Astrocyte of the hippocampus (primary cell): Measurements from ENCODE around the gene FAM114A2.
"Not testable (repeated sequence)": the region's sequence is repeated elsewhere in the genome, so short reads cannot be mapped to it uniquely, and the experiment has no call there.

Source experiments
- DNase-seq: peaks from one replicate; pipeline ENCODE4 v3.0.0; 2011; ENCODE audit warnings: low read depth, low spot score

FAM114A2 gene

DNA sequence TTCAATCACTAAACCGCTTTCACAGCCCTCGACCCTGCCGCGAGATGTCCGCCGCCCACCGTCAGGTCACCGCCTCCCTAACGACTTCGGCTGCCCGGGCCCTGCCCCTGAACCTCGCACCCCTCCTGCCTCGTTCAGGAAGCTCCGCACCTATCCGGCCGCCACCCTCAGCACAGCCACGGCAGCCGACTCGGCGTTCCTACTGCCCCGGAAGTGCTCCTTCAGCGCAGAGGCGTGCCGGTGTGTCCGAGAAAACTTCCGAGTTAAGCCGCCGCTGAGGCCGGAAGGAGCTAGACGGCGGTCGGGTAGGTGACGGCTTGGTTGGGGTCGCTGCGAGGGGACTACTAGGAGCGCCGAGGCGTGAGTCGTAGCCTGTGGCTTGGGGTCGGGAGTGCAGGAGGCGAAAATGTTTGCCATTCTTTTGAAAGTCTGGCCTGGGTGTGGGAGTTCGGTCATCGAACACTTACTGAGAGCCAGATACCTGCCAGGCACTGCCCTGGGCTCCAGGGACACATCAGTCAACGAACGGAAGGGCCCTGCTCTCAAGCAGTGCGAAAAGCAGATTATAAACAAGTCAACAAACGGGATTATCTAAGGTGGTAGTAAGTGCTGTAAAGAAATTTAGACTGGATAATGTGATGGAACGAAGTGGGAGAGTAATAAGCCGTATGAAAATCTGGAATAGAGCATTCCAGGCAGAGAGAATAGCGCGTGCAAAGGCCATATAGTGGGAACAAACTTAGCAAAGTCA lies at the start of gene FAM114A2, which contains the start of gene MFAP3:
TSS of gene FAM114A2 (minus strand) at position 204 of the 751 bp plus-strand sequence. CDS start 3,957 bp downstream, outside the sequence.
TSS of gene MFAP3 (plus strand) at position 261 of the 751 bp plus-strand sequence. CDS start 10,756 bp downstream, outside the sequence.
- peak; percentile 93 for DNase-seq

DNA sequence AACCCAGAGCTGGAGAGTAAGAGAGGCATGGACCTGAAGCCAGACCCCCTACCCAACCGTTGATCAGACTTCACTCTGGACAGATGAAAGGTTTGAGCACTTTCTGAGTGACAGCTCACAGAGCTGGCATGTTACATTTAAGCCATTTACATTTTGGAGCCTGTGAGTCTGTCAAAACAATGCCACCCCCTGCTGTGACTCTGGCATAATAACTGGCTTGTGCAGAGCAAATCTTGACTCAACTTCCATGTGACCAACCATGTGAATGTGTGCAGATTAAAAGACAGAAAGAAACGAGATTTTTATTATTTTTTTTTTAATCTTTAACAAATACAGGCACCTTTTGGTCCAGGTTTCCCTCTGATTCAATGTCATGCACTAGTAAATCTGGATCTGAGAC lies 48.5 kb upstream of the FAM114A2 start:
- peak; percentile 90 for DNase-seq

DNA sequence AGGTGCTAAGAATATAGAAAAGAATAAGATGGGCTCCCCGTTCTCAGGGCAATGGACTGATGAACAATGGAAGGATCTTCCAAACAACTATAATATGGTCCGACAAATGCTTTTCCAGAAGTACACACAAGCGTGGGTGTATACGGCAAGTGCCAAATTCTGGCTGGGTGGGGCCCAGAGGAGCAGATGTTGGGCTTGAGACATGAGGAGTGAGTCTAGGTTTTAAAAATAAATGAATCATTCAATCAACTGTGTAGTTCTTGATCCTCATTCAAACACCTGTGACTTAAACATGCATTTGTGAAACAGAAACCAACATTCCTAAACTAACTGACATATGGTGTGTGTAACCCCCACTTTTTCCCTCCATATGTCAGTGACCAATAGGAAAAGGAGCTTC lies 47.9 kb upstream of the FAM114A2 start:
- no peak for DNase-seq

DNA sequence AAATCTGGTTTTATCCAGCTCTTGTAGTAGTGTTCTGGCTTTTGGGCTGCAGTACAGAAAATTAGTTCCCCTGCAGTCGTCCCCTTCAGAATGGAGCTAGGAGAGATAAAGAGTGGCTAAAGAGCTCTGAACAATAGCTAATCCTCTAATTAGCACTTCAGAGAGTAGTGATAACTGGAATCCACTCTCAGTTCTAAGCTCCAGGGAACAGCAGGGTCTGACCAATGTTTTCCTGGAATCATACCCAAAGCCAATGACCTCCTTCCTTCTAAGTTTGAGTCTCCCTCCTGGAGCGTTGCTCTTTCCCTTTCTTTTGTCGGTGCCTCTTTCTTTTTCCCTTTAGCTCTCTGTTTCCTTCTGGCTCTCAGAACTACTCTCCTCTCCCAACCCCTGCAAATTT lies 47.4 kb upstream of the FAM114A2 start:
- peak; percentile 46 for DNase-seq

DNA sequence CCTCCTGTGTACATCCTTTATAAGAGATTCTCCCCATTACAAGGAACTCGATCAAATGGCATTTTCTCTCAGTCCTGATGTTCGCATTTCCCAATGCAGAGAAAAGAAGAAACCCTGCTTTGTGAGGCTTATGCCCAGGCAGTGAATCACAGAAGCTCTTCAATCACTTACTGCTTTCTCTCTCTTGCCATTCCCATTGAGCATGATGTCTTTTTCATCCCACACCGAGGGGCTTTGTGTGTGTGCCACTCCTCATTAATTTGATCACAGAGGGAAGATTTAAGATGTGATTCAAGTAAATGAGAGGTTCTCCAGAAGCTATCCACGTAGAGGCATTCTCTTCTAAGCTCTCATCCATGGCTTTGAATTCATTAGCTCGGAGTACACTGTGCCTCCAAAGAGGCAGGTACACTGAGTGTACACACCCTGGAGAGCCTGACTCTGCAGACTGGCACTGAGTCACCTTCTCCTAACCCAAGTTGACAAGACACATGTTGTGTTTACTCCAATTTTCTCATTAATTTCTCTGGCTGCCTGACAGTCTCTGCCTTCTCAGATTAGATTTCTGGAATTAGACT lies 45.4 kb upstream of the FAM114A2 start:
- no peak for DNase-seq

DNA sequence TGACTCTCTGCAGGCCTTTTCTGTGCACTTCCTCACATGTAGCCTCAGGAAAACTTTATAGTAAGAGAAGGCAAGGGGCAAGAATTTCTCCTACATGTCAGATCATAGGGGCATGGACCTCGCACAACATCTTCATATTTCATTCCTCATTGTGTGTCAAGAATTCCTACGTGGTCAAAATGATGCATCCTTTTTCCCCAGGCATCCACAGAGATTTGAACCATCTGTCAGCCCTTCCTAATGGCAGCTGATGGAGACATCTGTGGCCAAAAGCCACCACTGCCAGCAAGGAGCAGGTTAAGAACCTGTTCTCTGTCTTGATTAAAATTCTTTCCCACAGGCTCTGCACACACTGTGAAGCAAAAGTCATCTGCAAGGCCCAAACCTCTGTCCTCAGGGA lies 42.5 kb upstream of the FAM114A2 start:
- DNase-seq = no peak

DNA sequence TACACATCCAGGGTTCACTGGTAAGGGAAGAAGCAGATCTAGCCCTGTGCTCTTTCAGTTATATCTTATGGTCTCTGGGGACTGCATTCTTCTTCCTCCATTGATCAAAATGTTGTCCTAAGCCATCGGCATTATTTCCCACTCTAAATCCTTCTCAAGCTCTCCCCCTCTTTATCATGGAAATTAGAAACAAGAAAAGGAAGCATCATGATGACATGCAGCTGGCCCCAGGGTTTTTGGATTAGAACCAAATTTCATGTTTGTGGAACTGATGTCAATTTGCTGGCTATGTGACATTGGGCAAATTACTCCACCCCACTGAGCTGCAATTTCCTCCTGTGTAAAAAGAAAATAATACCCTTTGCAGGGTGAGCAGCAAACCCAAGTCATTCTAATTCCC lies 39.6 kb upstream of the FAM114A2 start:
- peak; percentile 44 for DNase-seq

DNA sequence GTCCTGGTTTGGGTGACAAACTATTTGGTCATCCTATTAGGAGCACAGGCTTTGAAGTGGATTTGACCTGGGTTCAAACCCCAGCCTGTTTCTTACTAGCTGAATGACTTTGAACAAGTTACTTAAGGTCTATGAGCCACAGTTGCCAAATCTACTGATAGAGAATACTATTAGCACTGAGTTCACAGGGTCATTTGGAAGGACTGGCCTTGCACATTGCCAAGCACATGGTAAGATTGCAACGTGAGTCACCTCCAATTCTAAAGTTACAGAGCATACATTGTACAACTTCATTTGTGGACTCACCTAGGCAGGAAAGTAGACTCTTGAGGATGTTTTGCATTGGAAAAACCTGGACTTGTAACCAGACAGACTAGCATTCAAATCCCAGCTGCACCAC lies 39.0 kb upstream of the FAM114A2 start:
- peak; percentile 83 for DNase-seq

DNA sequence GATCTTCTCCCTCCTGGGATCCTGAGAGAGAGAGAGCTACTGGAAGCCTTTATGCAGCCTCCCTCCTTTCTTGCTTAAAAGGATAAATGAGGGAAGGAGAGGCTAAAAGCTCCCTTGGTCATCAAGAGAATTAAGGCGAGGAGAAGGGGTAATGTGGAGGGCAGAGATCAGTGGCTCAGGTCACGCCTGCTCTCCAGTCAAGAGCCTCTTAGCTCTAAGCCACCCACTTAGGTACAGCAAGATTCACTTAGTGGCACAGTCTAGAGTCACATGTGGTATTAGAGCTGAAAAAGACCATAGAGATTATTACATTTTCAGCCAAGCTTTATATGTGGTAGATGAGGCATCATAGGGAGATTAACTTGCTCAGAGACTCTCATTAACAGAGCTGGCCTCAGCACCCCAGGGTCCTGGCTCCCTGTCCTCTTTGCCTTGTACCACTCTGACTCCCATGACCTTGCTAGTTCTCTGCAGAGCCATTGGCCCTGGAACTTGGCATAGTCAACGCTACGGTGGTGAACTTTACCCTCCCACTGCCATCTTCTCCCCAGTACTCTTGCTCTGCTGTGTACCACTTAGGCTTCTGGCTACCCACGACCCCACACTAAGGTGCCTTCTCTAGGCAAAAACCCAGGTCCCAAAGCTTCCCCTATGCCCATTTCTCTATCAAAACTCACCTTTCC lies 37.7 kb upstream of the FAM114A2 start:
- no peak for DNase-seq

DNA sequence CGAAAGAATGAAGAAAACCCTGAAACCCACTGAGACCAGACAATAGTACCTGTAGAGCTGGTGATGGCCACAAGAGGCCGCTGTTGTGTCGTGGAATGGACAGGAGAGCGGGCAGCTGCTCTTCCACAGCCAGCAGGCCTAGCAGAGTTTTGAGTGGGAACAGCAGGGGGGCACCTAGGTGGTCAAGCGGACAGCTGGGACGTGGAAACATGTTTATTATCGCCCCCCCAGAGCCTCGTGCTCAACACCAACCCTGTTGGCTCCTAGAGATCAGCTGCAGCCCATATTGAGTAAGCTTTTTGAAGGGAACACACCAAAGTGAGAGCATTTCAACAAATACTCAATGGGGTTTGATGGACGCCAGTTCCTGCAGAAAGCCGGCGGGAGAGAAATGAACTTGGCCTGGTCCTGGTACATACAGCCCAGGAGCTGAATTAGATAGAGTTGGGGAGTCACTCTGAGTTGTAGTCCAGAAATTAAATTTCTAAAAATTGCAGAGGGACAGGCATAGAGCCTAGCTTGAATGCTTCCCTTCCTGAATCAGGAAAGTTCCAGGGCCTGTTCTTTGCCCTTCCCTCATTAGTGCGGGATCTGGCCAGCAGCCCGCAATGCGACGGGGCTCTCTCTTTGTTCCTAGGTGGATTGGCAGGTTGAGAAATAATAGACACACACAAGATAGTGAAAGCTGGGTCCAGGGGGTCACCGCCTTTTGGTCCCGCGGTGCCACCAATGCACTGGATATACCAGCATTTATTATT lies 33.9 kb upstream of the FAM114A2 start:
- DNase-seq = peak; percentile 89

DNA sequence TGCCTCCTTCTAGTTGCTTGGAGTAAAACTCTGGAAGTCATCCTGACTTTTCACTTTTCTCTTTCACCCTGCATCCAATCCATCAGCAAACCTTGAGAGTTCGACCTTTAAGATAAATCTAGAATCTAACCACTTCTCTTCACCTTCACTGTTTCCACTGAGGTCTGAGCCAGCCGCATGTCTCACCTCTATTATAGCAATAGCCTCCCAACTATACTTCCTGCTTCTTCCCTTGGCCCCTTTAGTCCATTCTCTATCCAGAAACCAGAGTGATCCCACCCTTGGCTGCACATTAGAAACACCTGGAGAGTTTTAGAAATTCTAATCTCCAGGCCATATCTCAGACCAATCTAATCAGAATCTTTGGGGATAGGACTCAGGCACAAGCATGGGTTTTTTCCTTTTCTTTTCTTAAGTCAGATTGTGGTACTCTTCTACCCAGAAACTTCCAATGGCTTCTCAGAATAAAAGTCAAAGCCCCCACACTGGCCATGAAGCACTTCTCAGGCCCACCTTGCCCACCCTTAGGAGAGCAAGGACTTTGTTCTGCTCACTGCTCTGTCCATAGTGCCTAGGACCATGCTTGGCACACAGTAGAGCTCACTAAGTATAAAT lies 33.2 kb upstream of the FAM114A2 start:
- DNase-seq = no peak

DNA sequence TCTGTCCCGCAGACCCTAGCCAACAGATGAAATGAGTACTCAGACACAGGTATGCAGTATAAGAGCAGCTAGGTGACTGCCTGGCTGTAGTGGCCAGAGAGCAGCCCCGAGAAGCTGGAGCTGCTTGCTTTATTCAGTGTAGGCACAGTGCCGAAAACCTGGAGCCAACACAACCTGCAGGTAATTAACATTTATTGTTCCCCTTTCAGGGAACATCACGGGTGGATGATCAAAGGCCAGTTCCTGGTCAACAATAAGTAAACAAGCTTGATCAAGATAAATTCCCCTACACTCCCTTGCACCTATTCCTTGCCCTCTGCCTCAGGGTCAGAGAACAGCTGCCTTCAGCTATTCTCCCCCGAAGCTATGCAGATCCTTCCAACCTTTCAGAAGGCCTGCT lies 31.1 kb upstream of the FAM114A2 start:
- DNase-seq = not testable (repeated sequence)

DNA sequence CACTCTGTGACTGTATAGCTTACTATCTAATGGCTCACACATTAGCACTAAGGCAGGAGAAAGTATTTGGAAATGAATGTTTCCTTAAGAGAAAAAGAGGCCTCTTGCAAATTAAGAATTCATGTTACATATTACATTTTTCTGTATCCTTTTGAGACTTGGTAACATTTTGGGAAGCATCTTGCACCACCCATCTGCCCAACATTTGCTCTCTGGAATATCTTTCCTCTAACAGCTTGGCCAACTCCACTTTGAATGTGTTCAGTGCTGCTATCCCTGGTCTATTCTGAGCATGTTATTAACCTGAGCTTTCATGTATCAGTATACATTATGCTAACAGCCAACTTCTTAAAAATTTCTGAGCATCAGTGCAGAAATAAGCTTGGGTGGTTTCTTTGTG lies 27.3 kb upstream of the FAM114A2 start:
- DNase-seq = no peak

DNA sequence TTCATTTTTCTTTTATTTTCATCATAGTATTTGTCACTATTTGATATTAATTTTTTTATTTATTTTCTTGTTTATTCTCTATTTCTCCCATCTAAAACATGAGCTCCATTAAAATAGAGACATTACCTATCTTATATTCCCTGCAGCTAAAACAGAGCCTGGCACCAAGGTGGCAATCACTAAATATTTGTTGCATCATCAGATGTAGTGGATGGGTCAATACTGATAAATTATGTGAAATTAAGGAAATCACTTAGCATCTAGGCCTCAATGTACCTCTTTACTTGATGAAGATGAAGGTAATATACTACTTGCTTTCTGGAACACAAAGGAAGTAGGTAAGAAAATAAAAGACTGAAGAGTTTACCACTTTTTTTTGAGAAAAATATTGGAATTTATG lies 24.7 kb upstream of the FAM114A2 start:
- DNase-seq = no peak

DNA sequence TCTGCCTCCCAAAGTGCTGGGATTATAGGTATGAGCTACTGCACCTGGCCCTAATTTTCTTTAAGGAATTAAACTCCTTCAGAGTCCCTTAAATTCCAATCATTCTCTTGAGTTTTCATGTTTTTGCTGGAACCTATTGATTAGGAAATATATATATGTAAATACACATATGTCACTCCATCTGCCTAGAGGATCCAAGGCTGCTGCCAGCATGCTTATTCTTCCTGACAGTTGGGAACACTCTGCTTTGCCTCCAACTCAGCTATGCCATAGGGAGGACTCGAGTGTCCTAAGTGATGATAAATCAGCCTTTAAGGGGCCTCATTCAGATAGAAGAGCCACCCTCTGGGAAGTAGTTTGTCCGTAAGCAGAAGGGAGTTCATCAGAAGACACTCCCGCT lies 21.9 kb upstream of the FAM114A2 start:
- no peak for DNase-seq

DNA sequence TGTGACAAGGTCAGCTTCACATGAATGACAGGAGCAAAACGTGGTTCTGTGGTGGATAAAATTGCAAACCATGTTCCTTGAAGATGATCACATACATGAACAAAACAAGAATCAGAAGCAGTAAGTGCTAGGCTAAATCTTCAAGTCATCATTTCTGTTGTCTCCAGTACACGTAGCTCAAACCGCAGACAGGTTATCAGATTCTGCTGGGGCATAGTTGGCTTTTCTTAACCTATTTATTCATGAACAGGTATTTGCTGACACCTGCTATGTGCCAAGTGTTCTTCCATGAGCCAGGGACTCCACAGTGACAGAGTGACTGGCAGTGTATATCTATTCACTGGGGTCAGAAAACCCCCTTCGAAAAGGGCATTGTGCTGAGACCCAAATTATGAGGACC lies 20.9 kb upstream of the FAM114A2 start:
- DNase-seq = no peak

DNA sequence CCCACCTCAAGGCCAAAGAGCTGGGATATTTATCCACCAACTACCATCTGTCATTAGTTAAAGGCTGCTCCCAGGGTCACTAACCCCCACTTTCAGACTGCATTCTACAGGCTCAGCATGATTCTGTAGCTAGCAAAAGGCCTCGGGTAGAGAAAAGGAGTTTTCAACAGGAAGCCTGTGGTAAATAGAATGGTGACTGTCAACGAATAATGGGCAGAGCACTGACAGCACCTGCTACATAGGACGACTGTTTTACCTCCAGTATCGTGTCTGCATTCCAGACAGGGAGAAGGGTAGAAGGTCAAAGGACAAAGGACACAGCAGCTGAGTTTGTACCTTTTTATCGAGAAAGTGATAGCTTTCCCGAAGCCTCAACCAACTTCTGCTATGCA lies 20.3 kb upstream of the FAM114A2 start:
- no peak for DNase-seq

DNA sequence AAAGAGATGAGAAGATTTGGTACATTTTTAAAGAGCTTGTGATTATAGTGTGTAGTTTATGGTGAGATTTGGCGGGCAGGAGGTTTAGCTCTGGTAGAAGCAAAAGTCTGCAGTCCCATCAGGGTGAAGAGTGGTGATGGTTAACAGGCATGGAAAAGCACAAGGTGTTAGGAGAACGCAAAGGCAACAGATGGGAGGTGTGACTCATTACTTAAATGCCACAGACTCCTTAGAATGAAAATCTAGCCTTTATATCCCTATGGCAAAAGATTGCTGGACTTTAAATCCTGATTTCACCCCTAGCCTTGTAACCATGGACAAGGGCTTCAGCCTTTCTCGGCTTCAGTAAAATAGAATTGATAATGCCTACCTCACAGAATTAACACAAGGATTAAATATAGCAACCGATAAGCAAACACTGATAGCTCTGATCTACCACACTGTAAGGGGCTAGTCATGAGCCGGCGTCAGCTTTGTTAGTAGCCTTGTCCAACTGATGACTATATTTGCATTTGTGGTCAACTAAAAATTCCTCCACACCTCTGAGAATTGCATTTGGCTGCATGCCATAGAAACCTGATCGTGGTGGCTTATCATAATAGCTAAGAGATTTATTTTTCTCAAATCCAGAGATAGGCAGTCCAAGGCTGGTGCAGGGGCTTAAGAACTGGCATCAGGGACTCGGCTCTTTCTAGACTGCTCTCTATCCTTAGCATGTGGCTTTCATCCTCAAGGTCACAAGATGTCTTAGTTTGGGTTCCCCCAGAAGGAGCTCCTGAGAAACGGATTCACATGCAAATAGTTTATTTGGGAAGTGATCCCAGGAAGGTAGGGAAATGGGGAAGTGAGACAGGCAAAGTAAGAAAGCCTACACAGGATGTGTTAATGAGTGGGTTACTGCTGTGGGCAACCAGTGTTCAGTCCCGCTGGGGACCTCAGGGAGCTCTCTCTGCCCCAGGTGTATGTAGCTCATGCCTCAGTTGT lies 19.6 kb upstream of the FAM114A2 start:
- peak; percentile 90 for DNase-seq

DNA sequence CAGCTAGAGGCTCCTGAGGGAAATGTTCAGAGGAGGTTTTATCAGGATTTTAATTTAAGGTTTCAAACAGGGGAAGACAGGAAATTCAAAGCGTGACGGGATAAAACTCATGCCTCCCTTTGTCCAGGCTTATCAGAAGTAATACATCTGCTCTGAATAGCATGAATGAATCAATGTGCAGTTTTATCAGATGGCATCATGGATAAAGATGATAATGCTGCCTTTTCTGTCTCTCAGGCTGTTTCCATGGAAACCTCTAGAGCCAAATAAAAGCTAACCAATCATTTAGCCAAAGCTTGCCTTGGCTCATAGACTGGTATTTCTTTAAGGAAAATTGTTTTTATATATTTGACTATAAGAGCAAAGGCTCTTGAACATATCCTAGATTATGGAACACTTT lies 16.5 kb upstream of the FAM114A2 start:
- DNase-seq = no peak

DNA sequence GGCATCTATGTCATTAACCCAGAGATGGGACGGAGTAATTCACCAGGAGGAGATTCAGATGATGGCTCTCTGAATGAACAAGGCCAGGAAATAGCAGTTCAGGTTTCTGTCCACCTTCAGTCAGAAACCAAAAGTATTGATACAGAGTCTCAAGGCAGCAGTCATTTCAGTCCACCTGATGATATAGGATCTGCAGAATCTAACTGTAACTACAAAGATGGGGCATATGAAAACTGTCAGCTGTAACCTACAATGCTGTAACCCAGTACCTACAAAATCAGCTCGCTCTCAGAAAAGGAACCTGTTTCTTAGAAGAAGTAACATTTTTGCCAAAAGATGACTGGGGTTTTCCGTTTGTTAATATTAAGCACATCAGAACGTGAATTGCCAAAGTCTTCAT lies 14.8 kb upstream of the FAM114A2 start:
- no peak for DNase-seq
